Fibroblast of villous mesenchyme (primary cell): ENCODE measurements around the gene RAP1GAP2. TPM values are rescaled to one million over a fixed set of nuclear protein-coding genes. Genes with fewer than 3 reads are reported as not detected.

ENCODE experiments used
- DNase-seq: peaks from one replicate; pipeline ENCODE4 v3.0.0-alpha.2; 2010; ENCODE audit warnings: low read depth
- H3K4me3 ChIP-seq: 2 replicates; pipeline ENCODE4 v1.5.1; 2011; ENCODE audit warnings: low read depth, mild to moderate bottlenecking, low read length
- CTCF ChIP-seq: IDR thresholded peaks from 2 replicates; pipeline ENCODE4 v1.5.1; 2012; ENCODE audit warnings: low read depth, mild to moderate bottlenecking, low read length; ENCODE audit not compliant: insufficient read depth
- total RNA-seq: library from RNA; depleted of rRNA; stranded (reverse); fragments of >200 nt; gene quantifications from 2 replicates; pipeline ENCODE4 v1.2.3, GENCODE V29; 2012

Gene RAP1GAP2
- total RNA-seq, 1 donor: 5.2 TPM

DNA sequence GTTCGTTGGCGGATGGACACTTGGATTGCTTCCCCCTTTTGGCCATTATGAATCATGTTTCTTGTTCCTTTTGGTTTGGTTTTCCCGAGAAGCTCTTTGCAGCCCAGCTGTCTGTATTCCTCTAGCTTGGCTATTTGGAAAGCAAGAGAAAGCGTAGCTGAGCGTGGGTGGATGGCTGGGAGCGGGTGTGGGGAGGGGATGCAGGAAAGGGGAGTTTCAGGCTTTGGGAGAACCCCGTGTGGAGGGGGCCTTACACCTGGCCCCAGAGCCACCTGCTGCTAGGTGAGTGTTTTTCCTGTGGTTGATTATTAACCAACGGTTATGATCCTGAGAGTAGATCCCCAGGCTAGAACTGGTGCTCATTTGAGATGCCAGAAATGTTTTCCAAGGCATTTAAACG is 103.7 kb downstream of the RAP1GAP2 start:
- no peak overlapping the region for H3K4me3 ChIP-seq
- no peak for TF ChIP-seq CTCF
- no peak for DNase-seq

GRCh38 chr17:2900842-2901241 is 104.6 kb downstream of the RAP1GAP2 start:
- no peak for DNase-seq
- TF ChIP-seq CTCF: no peak
- no peak overlapping the region for H3K4me3 ChIP-seq

- no peak for DNase-seq
- TF ChIP-seq CTCF: no peak
- no peak overlapping the region for H3K4me3 ChIP-seq
These were observed 105.3 kb downstream of the RAP1GAP2 start for GRCh38 chr17:2901582-2901981.

DNA sequence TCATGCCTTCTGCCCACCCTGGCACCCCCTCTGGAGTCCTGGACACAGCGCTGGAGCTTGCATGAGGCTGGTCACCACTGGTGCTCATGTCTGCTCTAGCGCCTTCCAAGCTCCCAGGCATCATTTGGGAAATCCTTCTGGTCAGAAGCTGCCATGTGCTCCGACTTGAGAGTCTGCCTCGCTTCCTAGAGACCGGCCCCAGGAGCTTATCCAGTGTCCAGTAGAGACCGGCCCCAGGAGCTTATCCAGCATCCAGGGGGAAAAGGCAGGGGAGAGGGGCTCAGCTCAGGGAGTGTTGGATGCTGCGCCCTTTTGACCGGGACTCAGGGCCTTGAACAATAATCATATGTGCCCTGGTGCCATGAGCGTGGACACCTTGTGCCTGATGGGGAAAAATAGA is 106.3 kb downstream of the RAP1GAP2 start:
- TF ChIP-seq CTCF: no peak
- DNase-seq: no peak

GRCh38 chr17:2903193-2903974 is 107.1 kb downstream of the RAP1GAP2 start:
- DNase-seq: no peak
- H3K4me3 ChIP-seq: no peak overlapping the region
- no peak for TF ChIP-seq CTCF

More for the DNA sequence above, 106.3 kb downstream of the RAP1GAP2 start:
- H3K4me3 ChIP-seq: no peak overlapping the region

DNA sequence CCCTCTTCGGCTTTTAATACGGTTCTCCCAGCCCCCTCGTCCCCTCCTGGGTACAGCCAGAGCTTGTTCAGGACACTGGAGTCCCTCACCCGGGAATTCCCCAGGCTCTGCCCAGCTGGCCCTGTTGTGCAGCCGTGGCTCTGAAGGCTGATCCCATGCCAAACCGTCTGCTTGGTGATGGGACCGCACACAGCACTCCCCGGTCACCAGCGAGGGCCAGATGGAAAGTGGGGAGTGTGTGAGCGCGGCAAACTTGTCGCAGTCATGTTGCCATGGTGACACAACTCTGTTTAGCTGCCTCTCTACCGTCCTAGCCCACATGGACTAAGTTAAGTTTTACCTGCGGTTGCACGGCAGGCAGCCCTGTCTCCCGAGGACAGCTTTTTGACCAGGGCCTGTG is 107.9 kb downstream of the RAP1GAP2 start:
- no peak overlapping the region for H3K4me3 ChIP-seq
- DNase-seq: no peak
- no peak for TF ChIP-seq CTCF

DNA sequence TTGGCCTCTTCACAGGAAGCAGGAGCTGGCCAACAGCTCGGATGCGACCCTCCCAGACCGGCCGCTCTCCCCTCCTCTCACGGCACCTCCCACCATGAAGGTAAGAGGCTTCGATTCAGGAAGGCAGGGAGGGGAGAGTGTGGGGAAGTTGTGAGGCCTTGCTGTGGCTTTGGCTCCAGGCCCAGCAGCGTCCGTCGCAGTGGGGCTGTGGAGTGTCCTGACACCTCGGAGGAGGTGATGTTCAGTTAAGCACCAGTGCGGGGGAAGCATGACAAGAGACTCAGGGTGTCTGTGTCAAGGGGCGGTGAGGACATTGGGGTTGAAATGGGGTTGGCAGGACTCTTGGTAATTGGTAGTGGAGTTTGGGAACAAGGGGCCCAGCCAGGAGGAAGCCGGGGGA is 109.0 kb downstream of the RAP1GAP2 start:
- TF ChIP-seq CTCF: no peak
- no peak for DNase-seq
- no peak overlapping the region for H3K4me3 ChIP-seq
